HEK293 (cell line): ENCODE data around the gene CAMK2N1.

Experiments
- ELK4 ChIP-seq: IDR thresholded peaks from 2 replicates; pipeline ENCODE4 v1.6.1; 2011; ENCODE audit warnings: mild to moderate bottlenecking, low read depth, low read length, borderline replicate concordance
- KLF17 ChIP-seq: fragments of 450-650 bp; formaldehyde crosslinking; IDR thresholded peaks from 2 replicates; pipeline ENCODE4 v1.5.1; 2016; ENCODE audit warnings: missing biosample characterization, missing genetic modification characterization
- SALL2 ChIP-seq: fragments of 450-650 bp; formaldehyde crosslinking; IDR thresholded peaks from 2 replicates; pipeline ENCODE4 v1.5.0; 2017; ENCODE audit warnings: missing biosample characterization, mild to moderate bottlenecking, missing genetic modification characterization, borderline replicate concordance
- YY1 ChIP-seq: fragments of 450-650 bp; formaldehyde crosslinking; IDR thresholded peaks from 2 replicates; pipeline ENCODE4 v1.5.1; 2018; ENCODE audit warnings: missing biosample characterization, missing genetic modification characterization
- ZBTB8A ChIP-seq: fragments of 450-650 bp; formaldehyde crosslinking; IDR thresholded peaks from 2 replicates; pipeline ENCODE4 v1.5.1; 2016; ENCODE audit warnings: missing biosample characterization, missing genetic modification characterization
- ZNF501 ChIP-seq: fragments of 450-650 bp; formaldehyde crosslinking; IDR thresholded peaks from 2 replicates; pipeline ENCODE4 v1.5.1; 2016; ENCODE audit warnings: missing biosample characterization, missing genetic modification characterization
- ZNF530 ChIP-seq: fragments of 450-650 bp; formaldehyde crosslinking; IDR thresholded peaks from 2 replicates; pipeline ENCODE4 v1.5.1; 2016; ENCODE audit warnings: low read depth, missing biosample characterization, missing genetic modification characterization
- ZNF837 ChIP-seq: fragments of 450-650 bp; formaldehyde crosslinking; IDR thresholded peaks from 2 replicates; pipeline ENCODE4 v1.5.1; 2016; ENCODE audit warnings: missing biosample characterization, missing genetic modification characterization
- TF ChIP-seq, protein P1 (sequence below): fragments of 450-650 bp; formaldehyde crosslinking; IDR thresholded peaks from 2 replicates; pipeline ENCODE4 v1.5.1; 2016; ENCODE audit warnings: missing biosample characterization, missing genetic modification characterization

GRCh38 chr1:20462397-20462796 is 23.6 kb downstream of the CAMK2N1 start:
- TF ChIP-seq, protein P1, sequence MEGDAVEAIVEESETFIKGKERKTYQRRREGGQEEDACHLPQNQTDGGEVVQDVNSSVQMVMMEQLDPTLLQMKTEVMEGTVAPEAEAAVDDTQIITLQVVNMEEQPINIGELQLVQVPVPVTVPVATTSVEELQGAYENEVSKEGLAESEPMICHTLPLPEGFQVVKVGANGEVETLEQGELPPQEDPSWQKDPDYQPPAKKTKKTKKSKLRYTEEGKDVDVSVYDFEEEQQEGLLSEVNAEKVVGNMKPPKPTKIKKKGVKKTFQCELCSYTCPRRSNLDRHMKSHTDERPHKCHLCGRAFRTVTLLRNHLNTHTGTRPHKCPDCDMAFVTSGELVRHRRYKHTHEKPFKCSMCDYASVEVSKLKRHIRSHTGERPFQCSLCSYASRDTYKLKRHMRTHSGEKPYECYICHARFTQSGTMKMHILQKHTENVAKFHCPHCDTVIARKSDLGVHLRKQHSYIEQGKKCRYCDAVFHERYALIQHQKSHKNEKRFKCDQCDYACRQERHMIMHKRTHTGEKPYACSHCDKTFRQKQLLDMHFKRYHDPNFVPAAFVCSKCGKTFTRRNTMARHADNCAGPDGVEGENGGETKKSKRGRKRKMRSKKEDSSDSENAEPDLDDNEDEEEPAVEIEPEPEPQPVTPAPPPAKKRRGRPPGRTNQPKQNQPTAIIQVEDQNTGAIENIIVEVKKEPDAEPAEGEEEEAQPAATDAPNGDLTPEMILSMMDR (tag by site-specific recombination), result no peak
- TF ChIP-seq SALL2, result no peak
- no peak for TF ChIP-seq ZNF501 (tag by site-specific recombination)
- no peak for TF ChIP-seq YY1
- TF ChIP-seq KLF17 (tag by site-specific recombination), result no peak
- no peak for TF ChIP-seq ZNF530 (tag by site-specific recombination)
- no peak for TF ChIP-seq ZBTB8A (tag by site-specific recombination)
- TF ChIP-seq ZNF837 (tag by site-specific recombination), result no peak
- no peak for TF ChIP-seq ELK4
